Panc1 (cell line): ENCODE data around the gene SPATA6L. TPM values are rescaled to one million over a fixed set of nuclear protein-coding genes. Genes with fewer than 3 reads are reported as not detected.

Source experiments
- ATAC-seq: fragments of 200-7000 bp; cut with Tn5 transposase; 2 replicates; pipeline ENCODE4 v1.9.1; 2020; ENCODE audit warnings: mild to moderate bottlenecking, moderate library complexity
- BruUV-seq: library from RNA; stranded (reverse); fragments of 400-500 nt; replicated peaks from 2 replicates; lab custom pipeline; 2021; lab: Mats Ljungman, UMichigan
- CTCF ChIA-PET: fragments of 300-600 bp; sonication (Branson Sonifier 250); formaldehyde crosslinking; loops from one replicate; lab custom pipeline; 2022; ENCODE audit warnings: antibody characterized with exemption; lab: Charles Lee
- POLR2A ChIA-PET: fragments of 300-600 bp; sonication (Branson Sonifier 250); formaldehyde crosslinking; loops from one replicate; lab custom pipeline; 2022; ENCODE audit warnings: antibody characterized with exemption; lab: Charles Lee
- DNase-seq: peaks from one replicate; pipeline ENCODE4 v3.0.0-alpha.2; 2010; ENCODE audit warnings: low read depth, low spot score
- H3K27ac ChIP-seq: 2 replicates; pipeline ENCODE4 v1.5.1; 2011; ENCODE audit warnings: mild to moderate bottlenecking, low read length, inconsistent platforms
- H3K27me3 ChIP-seq: fragments of 200-500 bp; sonication (Bioruptor generic); 2 replicates; pipeline ENCODE4 v1.6.0; 2014; ENCODE audit warnings: low read length, inconsistent platforms; ENCODE audit not compliant: control insufficient read depth, insufficient read depth
- H3K36me3 ChIP-seq: fragments of 200-500 bp; sonication (Bioruptor generic); 2 replicates; pipeline ENCODE4 v1.5.1; 2014; ENCODE audit warnings: inconsistent platforms, mild to moderate bottlenecking, low read length, moderate library complexity; ENCODE audit not compliant: control insufficient read depth, insufficient read depth
- H3K4me1 ChIP-seq: 2 replicates; pipeline ENCODE4 v1.5.1; 2011; ENCODE audit warnings: inconsistent platforms, mild to moderate bottlenecking, low read length, moderate library complexity; ENCODE audit not compliant: control insufficient read depth, insufficient read depth
- H3K4me3 ChIP-seq, 2 experiments: 2 replicates each; pipeline ENCODE4 v1.5.1; 2011 to 2012; ENCODE audit warnings: low read depth in 2 of 2, low read length in 2 of 2, mild to moderate bottlenecking in 2 of 2, inconsistent platforms in 1 of 2, moderate library complexity in 1 of 2
- H3K9me3 ChIP-seq: fragments of 200-500 bp; sonication (Bioruptor generic); 2 replicates; pipeline ENCODE4 v1.5.1; 2014; ENCODE audit warnings: low read depth, mild to moderate bottlenecking, inconsistent platforms, low read length, moderate library complexity; ENCODE audit not compliant: control insufficient read depth, insufficient read depth
- CTCF ChIP-seq: fragments of 450-650 bp; IDR thresholded peaks from 2 replicates; pipeline ENCODE4 v1.5.1; 2017; ENCODE audit warnings: mild to moderate bottlenecking
- POLR2AphosphoS5 ChIP-seq: IDR thresholded peaks from 2 replicates; pipeline ENCODE4 v1.6.1; 2012; ENCODE audit warnings: mild to moderate bottlenecking, low read depth, low read length, moderate library complexity
- SIN3A ChIP-seq: IDR thresholded peaks from 2 replicates; pipeline ENCODE4 v1.6.1; 2012; ENCODE audit warnings: low read depth, mild to moderate bottlenecking, low read length, moderate library complexity, borderline replicate concordance; ENCODE audit not compliant: insufficient read depth
- TCF7L2 ChIP-seq: IDR thresholded peaks from 2 replicates; pipeline ENCODE4 v1.6.1; 2011; ENCODE audit warnings: mild to moderate bottlenecking, low read depth, low read length, inconsistent platforms
- in situ Hi-C: cut with HindIII; loops from 2 replicates; pipeline ENCODE4 v1.10.0; 2016; ENCODE audit warnings: low sequenced_read_pairs, low pct_unique_long_range_greater_than_20kb
- intact Hi-C: fragments of 100-400 bp; cut with micrococcal nuclease; formaldehyde crosslinking; loops from one replicate; pipeline ENCODE4 v1.10.0; 2022; ENCODE audit not compliant: unreplicated experiment
- total RNA-seq: library from RNA; stranded (reverse); gene quantifications from one replicate; pipeline ENCODE4 v1.2.1, GENCODE V29; 2021; ENCODE audit not compliant: unreplicated experiment
- TF ChIP-seq, protein P1 (sequence below), 2 experiments: IDR thresholded peaks; 2 replicates each; pipeline ENCODE4 v1.6.1; 2011 to 2012; ENCODE audit warnings: low read depth in 2 of 2, control low read depth in 1 of 2, low read length in 1 of 2, mild to moderate bottlenecking in 1 of 2, moderate library complexity in 1 of 2; ENCODE audit not compliant: insufficient read depth in 1 of 2

Gene SPATA6L
- total RNA-seq, 1 experiment from 2014 or later: 0.13 TPM

DNA sequence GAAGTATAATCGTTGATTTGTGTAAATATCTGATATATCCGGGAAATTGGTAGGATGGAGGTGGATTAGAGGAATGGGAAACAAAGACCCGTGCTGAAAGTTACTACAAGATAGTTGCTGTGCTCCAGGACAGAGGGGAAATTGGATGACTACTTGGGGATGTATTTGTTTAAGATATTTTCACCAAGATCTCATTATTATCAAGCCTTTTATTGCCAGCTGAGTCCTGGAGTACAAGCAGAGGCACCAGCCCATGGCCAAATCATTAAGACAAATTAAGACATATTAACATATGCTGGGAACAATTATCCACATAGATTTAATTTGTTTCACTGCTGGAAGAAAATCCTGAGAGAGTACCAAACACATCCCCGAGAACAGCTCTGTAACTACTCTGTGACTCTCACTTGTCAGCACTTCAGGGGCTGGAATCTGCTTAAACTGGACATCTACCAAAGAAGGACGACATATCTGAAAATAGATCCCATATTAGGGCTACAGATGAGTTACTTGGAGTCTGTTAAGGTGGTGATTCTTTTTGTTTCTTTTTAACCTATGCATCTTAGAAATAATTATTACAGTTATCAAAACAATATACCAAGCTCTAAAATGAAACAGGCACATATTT, 107.8 kb downstream of the SPATA6L start:
- no peaks in the 10 kb centered on the region for H3K36me3 ChIP-seq
- in situ Hi-C loops (no loop called here), intact Hi-C loops (no loop called here)
- ChIA-PET POLR2A (no interaction called here), CTCF (no interaction called here)
- no peaks in the 10 kb centered on the region for H3K27me3 ChIP-seq
- no peak overlapping the region for H3K27ac ChIP-seq
- no peak overlapping the region for H3K4me3 ChIP-seq
- H3K9me3 ChIP-seq: no peaks in the 10 kb centered on the region
- H3K4me1 ChIP-seq: no peaks in the 10 kb centered on the region
- no peak for ATAC-seq
- BruUV-seq: no TSS peak
- DNase-seq: no peak
- TF ChIP-seq SIN3A (no peak), POLR2AphosphoS5 (no peak), TCF7L2 (no peak), CTCF (no peak)
- TF ChIP-seq, protein P1, sequence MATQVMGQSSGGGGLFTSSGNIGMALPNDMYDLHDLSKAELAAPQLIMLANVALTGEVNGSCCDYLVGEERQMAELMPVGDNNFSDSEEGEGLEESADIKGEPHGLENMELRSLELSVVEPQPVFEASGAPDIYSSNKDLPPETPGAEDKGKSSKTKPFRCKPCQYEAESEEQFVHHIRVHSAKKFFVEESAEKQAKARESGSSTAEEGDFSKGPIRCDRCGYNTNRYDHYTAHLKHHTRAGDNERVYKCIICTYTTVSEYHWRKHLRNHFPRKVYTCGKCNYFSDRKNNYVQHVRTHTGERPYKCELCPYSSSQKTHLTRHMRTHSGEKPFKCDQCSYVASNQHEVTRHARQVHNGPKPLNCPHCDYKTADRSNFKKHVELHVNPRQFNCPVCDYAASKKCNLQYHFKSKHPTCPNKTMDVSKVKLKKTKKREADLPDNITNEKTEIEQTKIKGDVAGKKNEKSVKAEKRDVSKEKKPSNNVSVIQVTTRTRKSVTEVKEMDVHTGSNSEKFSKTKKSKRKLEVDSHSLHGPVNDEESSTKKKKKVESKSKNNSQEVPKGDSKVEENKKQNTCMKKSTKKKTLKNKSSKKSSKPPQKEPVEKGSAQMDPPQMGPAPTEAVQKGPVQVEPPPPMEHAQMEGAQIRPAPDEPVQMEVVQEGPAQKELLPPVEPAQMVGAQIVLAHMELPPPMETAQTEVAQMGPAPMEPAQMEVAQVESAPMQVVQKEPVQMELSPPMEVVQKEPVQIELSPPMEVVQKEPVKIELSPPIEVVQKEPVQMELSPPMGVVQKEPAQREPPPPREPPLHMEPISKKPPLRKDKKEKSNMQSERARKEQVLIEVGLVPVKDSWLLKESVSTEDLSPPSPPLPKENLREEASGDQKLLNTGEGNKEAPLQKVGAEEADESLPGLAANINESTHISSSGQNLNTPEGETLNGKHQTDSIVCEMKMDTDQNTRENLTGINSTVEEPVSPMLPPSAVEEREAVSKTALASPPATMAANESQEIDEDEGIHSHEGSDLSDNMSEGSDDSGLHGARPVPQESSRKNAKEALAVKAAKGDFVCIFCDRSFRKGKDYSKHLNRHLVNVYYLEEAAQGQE (IDR thresholded peaks at IDR 0.05; ENCODE audit: insufficient read depth in 1 of 2, low read depth in 2 of 2, low read length in 1 of 2): no peak

- no peaks in the 10 kb centered on the region for H3K27me3 ChIP-seq
- ATAC-seq: no peak
- POLR2A ChIA-PET: no interaction called here
- CTCF ChIA-PET: no interaction called here
- H3K4me1 ChIP-seq: no peaks in the 10 kb centered on the region
- BruUV-seq: no TSS peak
- no peaks in the 10 kb centered on the region for H3K36me3 ChIP-seq
- H3K9me3 ChIP-seq: no peaks in the 10 kb centered on the region
- in situ Hi-C loops (no loop called here), intact Hi-C loops (no loop called here)
- DNase-seq: no peak
- no peak overlapping the region for H3K27ac ChIP-seq
- TF ChIP-seq POLR2AphosphoS5 (no peak), TCF7L2 (no peak), SIN3A (no peak), CTCF (no peak)
- TF ChIP-seq, protein P1 (IDR thresholded peaks at IDR 0.05; ENCODE audit: insufficient read depth in 1 of 2, low read depth in 2 of 2, low read length in 1 of 2): no peak
- no peak overlapping the region for H3K4me3 ChIP-seq
Measured at GRCh38 chr9:4555236-4555635, 111.0 kb downstream of the SPATA6L start.
